ENCODE data around the gene EEIG1.

The EEIG1 gene

DNA sequence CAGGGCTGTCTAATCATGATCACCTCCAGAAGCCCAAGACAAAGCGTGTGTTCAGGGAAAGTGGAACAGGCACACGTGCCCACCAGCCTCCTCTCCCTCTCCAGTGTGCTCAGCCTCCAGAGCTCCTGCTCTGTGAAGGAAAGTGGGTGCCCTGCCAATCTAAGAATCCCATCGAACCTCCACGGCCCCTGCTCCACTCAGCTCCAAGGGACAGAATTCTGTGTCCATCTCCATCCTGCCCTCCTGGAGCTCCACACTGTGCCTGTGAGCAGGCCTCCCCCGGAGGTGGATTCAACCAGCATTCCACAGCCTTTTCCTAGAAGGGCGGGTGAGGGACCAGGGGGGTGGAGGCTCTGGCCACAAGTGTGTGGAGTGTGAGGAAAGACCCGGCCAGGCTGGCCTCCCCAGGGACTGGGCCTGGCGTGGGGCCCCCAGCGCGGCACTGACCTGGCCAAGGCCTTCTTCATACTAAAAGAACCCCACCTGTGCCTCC lies 6.0 kb downstream of the EEIG1 start:
- TF ChIP-seq ZNF274 (IDR thresholded peaks at IDR 0.05; ENCODE audit: low read depth, low read length), result no peak
- no peak overlapping the region for H3K4me3 ChIP-seq (ENCODE audit: low read length)

DNA sequence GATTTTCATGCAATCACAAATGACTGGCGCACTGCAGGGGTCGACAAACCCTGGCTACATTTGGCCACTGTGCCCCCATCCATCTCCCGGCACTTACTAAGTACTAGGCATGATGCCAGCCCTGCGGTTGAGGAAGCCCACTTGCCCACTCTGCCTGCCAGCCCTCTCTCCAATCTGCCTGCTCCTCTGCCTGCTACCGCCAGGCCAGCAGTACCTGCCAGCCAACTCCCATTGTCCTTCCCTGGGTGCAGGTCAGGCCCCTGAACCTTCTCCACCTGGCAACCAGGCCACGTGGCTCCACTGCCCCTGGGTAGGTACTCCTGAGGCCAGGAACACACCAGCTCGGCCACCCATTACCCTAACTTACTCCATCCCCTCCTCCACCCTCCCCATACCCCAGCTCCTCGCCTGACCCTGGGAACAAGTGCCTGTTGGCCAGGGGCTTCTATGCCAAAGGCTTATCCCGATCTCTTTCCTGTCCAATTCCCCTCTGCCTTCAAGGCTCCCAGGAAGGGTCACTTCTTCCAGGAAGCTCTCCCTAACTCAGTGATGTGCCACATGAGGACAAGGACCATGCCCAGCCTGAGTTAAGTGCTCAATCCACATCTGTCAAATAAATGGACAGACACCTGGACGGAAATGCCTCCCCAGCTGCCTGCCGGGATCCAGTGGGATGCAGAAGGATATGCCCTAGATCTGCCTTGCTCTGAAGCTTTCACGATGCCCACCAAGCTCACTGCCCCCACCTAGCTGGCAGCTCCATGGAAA lies 6.6 kb downstream of the EEIG1 start:
- no peak overlapping the region for H3K4me3 ChIP-seq (ENCODE audit: low read length)

DNA sequence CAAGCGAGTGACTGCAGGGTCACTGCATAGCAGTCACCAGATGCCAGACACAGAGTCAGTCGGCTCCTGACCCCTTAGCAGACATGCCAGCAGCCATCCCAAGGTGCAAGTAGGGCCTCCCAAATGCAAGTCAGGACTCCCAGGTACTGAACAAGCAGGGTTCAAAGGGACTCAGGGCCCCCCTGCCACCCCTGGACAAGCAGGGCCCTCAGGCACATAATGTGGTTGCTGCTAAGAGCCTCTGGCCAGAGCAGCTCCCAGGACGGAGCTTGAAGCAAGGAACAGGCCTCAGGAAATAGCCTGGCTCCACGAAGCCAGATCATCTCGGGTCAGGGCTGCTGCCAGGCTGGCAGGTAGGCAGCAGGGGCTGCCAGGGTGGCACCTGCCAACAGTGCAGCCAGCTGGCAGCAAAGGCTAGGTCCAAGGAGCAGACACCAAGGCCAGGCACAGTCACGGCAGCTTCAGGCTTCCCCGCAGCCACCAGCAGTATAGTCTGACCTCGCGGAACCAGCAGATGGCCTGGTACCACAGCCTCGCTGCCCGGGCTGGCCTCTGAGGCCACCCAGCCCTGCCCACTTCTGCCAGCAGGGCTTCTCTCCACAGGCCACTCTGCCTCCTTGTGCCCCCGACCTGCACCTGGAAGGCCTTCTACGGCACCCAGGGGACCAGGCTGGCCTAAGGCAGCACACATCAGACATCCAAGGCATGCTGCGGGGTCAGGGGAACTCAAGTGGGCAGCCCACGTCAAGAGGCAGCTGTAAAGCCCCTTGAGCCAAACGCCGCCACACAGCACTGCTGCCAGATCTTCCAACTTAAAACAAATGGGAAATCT lies 7.4 kb downstream of the EEIG1 start:
- H3K4me3 ChIP-seq (ENCODE audit: low read length), result no peak overlapping the region
- no peak for TF ChIP-seq ZNF274 (IDR thresholded peaks at IDR 0.05; ENCODE audit: low read depth, low read length)

More for the DNA sequence above, 6.6 kb downstream of the EEIG1 start:
- no peak for TF ChIP-seq ZNF274 (IDR thresholded peaks at IDR 0.05; ENCODE audit: low read depth, low read length)

DNA sequence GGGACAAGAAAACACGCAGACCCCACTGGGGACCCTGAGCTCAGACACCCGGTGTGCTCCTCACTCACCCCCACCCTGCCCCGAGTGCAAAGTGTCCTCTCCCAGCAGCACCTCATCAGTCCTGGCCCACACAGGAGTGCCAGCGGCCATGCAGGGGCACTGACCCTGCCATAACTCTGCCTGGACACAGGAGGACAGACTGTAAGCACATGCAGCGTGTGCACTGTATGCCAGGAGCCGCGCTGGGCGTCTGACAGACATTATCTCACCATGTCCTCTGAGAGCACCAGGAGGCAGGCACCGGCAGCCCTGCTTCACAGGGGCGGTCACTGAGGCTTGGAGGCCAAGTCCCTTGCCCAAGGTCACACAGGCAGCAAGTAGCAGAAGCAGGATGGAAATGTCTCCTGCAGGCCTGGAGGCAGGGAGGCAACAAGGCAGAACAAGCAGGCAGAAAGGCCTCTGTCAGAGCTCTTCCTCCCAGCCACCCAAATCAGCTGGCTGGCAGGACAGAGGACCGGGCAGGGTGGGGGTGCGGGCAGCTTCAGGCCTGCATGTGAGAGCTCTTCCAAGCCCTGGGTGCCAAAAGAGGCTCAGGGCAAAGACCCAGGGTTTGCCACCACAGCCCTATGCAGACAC lies 8.4 kb downstream of the EEIG1 start:
- no peak for TF ChIP-seq ZNF274 (IDR thresholded peaks at IDR 0.05; ENCODE audit: low read depth, low read length)
- H3K4me3 ChIP-seq (ENCODE audit: low read length), result no peak overlapping the region

- no peak overlapping the region for H3K4me3 ChIP-seq (ENCODE audit: low read length)
- no peak for TF ChIP-seq ZNF274 (IDR thresholded peaks at IDR 0.05; ENCODE audit: low read depth, low read length)
These were observed 9.2 kb downstream of the EEIG1 start for GRCh38 chr9:127971357-127972235.

DNA sequence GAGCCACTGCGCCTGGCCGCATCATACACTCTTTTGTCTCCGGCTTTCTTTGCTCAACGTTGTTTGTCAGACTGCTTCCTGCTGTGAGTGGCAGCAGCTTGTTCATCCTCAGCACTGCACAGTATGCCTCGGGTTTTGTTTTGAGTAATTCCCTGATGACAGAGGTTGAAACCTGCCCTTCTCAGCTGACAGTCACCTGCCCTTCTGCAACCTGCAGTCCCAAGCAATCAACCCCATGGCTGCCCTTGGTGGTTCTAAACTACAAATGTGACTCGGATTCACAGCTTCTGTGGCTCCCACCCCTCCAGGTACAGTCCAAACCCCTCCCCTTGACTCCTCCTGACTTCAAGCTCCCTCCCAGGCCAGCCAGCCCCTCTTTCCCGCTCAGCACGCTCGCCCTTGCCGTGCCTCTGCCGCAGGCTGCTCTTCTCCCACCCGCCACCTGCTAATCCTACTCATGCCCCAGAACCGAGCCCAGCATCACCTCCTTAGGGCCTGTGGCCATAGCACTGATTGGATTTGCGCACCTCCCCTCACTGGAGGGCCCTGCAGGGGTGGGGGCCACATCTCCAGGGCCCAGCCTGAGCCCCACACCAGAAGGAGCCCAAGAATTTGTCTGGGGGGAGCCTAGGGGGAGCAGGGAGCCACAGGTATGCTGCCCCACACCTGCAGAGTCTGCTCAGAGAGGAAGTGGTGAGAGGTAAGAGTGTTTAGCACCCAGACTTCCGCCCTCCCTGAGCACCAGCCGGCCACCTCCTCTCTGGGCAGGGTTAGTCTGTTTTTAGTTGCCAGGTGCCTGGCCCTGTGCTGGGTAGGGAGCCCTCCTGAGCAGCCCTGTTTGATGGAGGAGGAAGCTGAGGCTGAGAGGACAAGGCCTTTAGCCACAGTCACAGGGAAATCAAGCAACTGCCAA lies 10.1 kb downstream of the EEIG1 start:
- no peak for TF ChIP-seq ZNF274 (IDR thresholded peaks at IDR 0.05; ENCODE audit: low read depth, low read length)
- no peak overlapping the region for H3K4me3 ChIP-seq (ENCODE audit: low read length)

- TF ChIP-seq ZNF274 (IDR thresholded peaks at IDR 0.05; ENCODE audit: low read depth, low read length), result no peak
- no peak overlapping the region for H3K4me3 ChIP-seq (ENCODE audit: low read length)
These were observed 11.9 kb downstream of the EEIG1 start for GRCh38 chr9:127968700-127969383.

- no peak for TF ChIP-seq ZNF274 (IDR thresholded peaks at IDR 0.05; ENCODE audit: low read depth, low read length)
- H3K4me3 ChIP-seq (ENCODE audit: low read length), result no peak overlapping the region
These were observed 12.7 kb downstream of the EEIG1 start for GRCh38 chr9:127968042-127968441.

DNA sequence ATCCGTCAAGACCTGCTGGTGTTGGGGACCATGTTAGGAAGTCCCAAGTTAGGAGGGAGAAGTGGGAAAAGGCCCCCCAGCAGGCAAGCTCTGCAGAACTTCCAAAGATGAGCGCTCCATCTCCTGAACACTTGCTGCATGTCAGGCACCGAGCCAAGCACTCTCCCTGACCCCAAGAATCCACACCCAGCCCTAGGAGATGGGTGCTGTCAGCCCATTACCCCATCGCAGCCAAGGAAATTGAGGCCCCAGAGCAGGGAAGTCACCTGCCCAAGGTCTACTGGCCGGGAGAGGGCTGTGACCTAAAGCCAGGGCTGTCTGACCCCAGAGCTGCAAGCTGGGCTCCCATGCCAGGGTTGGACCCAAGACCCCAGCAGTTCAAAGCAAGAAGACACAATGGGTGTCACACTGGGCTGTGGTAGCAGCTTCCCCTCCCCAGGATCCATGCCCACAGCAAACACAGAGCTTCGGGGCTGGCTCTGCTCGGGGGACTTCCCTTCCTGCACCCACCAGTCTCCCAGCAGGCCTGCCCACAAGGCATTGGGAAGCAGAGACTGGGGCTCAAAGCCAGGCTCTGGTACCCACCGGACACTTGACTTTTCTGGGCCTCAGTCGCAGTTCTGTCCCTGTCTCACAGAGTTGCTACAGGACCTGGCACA lies 13.5 kb downstream of the EEIG1 start:
- no peak overlapping the region for H3K4me3 ChIP-seq (ENCODE audit: low read length)

DNA sequence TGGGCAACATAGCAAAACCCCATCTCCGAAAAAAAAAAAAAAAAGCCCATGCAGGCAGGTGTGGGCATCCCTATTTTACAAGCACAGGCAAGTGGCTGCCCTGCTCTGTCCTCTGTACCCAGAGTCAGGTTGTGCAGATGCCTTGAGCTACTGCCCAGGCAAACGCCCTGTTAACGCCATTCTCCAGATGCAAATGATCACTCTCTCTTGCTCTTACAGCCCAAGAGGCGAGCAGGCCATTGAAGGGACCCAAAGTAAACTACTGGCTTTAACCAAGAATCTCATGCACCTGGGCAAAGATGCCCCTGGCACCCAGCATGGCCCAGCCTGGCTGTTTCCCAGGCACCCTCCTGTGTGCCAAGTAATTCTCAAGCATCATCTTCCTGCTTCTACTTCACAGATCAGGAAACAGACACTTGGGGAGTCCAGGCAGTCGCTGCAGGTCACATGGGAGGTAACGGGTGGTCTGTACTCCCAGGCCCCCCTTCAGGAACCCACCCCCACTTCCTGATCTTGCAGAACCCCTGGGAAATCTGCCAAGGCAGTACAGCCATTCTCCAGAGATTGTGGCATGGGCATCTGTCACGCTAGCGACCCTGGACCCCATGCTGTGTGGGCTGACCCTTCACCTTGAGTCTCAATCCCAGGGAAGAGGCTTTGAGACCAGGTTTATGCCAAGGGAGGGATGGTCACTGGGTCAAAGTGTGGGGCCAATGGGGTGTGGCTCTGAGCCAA lies 14.2 kb downstream of the EEIG1 start:
- H3K4me3 ChIP-seq (ENCODE audit: low read length), result no peak overlapping the region
- no peak for TF ChIP-seq ZNF274 (IDR thresholded peaks at IDR 0.05; ENCODE audit: low read depth, low read length)

More for the DNA sequence above, 13.5 kb downstream of the EEIG1 start:
- no peak for TF ChIP-seq ZNF274 (IDR thresholded peaks at IDR 0.05; ENCODE audit: low read depth, low read length)

- TF ChIP-seq ZNF274 (IDR thresholded peaks at IDR 0.05; ENCODE audit: low read depth, low read length), result no peak
- H3K4me3 ChIP-seq (ENCODE audit: low read length), result no peak overlapping the region
These were observed 14.8 kb downstream of the EEIG1 start for GRCh38 chr9:127965953-127966352.
